Gastrocnemius medialis (tissue), 4 donors: ENCODE data around the gene CHRNE. TPM values are rescaled to one million over a fixed set of nuclear protein-coding genes. Genes with fewer than 3 reads are reported as not detected.

Experiments
- ATAC-seq, 2 donors: fragments of 150-250 bp; one replicate each; pipeline ENCODE4 v1.9.1; 2016
- DNase-seq, 2 donors: peaks; one replicate each; pipeline ENCODE4 v3.0.0-alpha.2; 2019
- H3K27ac ChIP-seq, 4 donors: fragments of 200-600 bp; sonication (generic); 1 replicate in 1 of 4; 2 replicates in 3 of 4; pipeline ENCODE4 v1.5.1; 2016 to 2018; ENCODE audit warnings: mild to moderate bottlenecking in 2 of 4, moderate library complexity in 1 of 4
- H3K27me3 ChIP-seq, 3 donors: fragments of 200-600 bp; sonication (generic) in 2 of 3; 1 replicate in 1 of 3; 2 replicates in 2 of 3; pipeline versions ENCODE4 v1.5.1 to v1.6.0; 2016 to 2019; ENCODE audit warnings: mild to moderate bottlenecking in 1 of 3, moderate library complexity in 1 of 3
- H3K36me3 ChIP-seq, 2 donors: fragments of 200-600 bp; sonication (generic) in 1 of 2; one replicate each; pipeline ENCODE4 v1.5.1; 2017 to 2018
- H3K4me1 ChIP-seq, 2 donors: fragments of 200-600 bp; sonication (generic) in 1 of 2; one replicate each; pipeline ENCODE4 v1.5.1; 2016 to 2017; ENCODE audit warnings: mild to moderate bottlenecking in 2 of 2
- H3K4me3 ChIP-seq, 4 donors: fragments of 200-600 bp; sonication (generic) in 3 of 4; 1 replicate in 1 of 4; 2 replicates in 3 of 4; pipeline ENCODE4 v1.5.1; 2016 to 2019; ENCODE audit warnings: mild to moderate bottlenecking in 2 of 4
- H3K9me3 ChIP-seq, 3 donors: fragments of 200-600 bp; sonication (generic) in 2 of 3; 1 replicate in 1 of 3; 2 replicates in 2 of 3; pipeline ENCODE4 v1.5.1; 2016 to 2019
- CTCF ChIP-seq, 5 experiments: fragments of 450-650 bp in 3 of 5; fragments of 200-600 bp in 2 of 5; sonication (generic) in 2 of 5; IDR thresholded peaks in 4 of 5; conservative IDR thresholded peaks in 1 of 5; 1 replicate in 4 of 5; 2 replicates in 1 of 5; pipeline ENCODE4 v1.5.1; 2016 to 2019; ENCODE audit warnings: antibody characterized with exemption in 5 of 5, mild to moderate bottlenecking in 3 of 5, moderate library complexity in 3 of 5
- POLR2A ChIP-seq, 2 donors: fragments of 450-650 bp; IDR thresholded peaks; one replicate each; pipeline ENCODE4 v1.6.1; 2017; ENCODE audit warnings: antibody characterized with exemption in 2 of 2, mild to moderate bottlenecking in 2 of 2, moderate library complexity in 2 of 2
- in situ Hi-C, 4 donors: fragments of 200-750 bp; cut with MboI; loops; one replicate each; pipeline versions ENCODE4 v1.15.0 to v1.8.0; 2017; ENCODE audit warnings: low sequenced_read_pairs in 4 of 4
- intact Hi-C: fragments of 100-400 bp; cut with DNase I; formaldehyde crosslinking; loops from one replicate; pipeline ENCODE4 v1.15.1; 2023; ENCODE audit warnings: low total_unique reads
- total RNA-seq, 4 donors: library from RNA; depleted of rRNA; stranded (reverse); fragments of >200 nt; gene quantifications; one replicate each; pipeline versions ENCODE4 v1.1.0 to v1.2.3, GENCODE V29; 2016

CHRNE gene
- total RNA-seq, 4 donors from 2014 or later: 0.33 to 1.9 (median 0.52) TPM; not detected in 1

- peaks cover 0 to 35% of the 10 kb centered on the region in 2 donors for H3K36me3 ChIP-seq
- in situ Hi-C loops (loop anchor here (10.0 to 25.0 kb wide), 3 partner anchors 94 to 166 kb away; partner anchors contain the start of genes GLTPD2 (in 3 of the 4), VMO1 (in 3 of the 4), PSMB6 (in 2 of the 4) and ARRB2 (in 1 of the 4)), intact Hi-C loops (no loop called here)
- no peak overlapping the region for H3K4me3 ChIP-seq
- H3K4me1 ChIP-seq: no peaks in the 10 kb centered on the region
- H3K27me3 ChIP-seq: no peaks in the 10 kb centered on the region
- ATAC-seq: no peak
- no peaks in the 10 kb centered on the region for H3K9me3 ChIP-seq
- TF ChIP-seq CTCF (IDR thresholded peaks at IDR 0.05 in 4 of 5, conservative IDR thresholded peaks at IDR 0.05 in 1 of 5): no peak
- no peak for DNase-seq
- H3K27ac ChIP-seq: no peak overlapping the region
These were observed 22.0 kb downstream of the CHRNE start for GRCh38 chr17:4880857-4881256.

GRCh38 chr17:4879601-4880000 lies 23.3 kb downstream of the CHRNE start:
- H3K27me3 ChIP-seq: no peaks in the 10 kb centered on the region
- DNase-seq: no peak
- H3K27ac ChIP-seq: no peak overlapping the region
- H3K4me1 ChIP-seq: no peaks in the 10 kb centered on the region
- no peak for TF ChIP-seq CTCF (IDR thresholded peaks at IDR 0.05 in 4 of 5, conservative IDR thresholded peaks at IDR 0.05 in 1 of 5)
- no peak for ATAC-seq
- peaks cover 0 to 23% of the 10 kb centered on the region in 2 donors for H3K36me3 ChIP-seq
- in situ Hi-C loops (loop anchor here in 2 of 4 donors (25.0 kb wide), 1 partner anchor 92 kb away; the partner anchor contains the start of genes GLTPD2 (in 2 of the 2), PSMB6 (in 2 of the 2) and VMO1 (in 2 of the 2)), intact Hi-C loops (no loop called here)
- H3K4me3 ChIP-seq: no peak overlapping the region
- no peaks in the 10 kb centered on the region for H3K9me3 ChIP-seq

GRCh38 chr17:4877089-4877488 lies 25.8 kb downstream of the CHRNE start:
- Histone ChIP-seq H3K27ac (no peak overlapping the region), H3K36me3 (peaks cover 0 to 19% of the 10 kb centered on the region in 2 donors), H3K4me1 (no peaks in the 10 kb centered on the region), H3K4me3 (no peak overlapping the region), H3K27me3 (no peaks in the 10 kb centered on the region), H3K9me3 (no peaks in the 10 kb centered on the region)
- TF ChIP-seq CTCF (IDR thresholded peaks at IDR 0.05 in 4 of 5, conservative IDR thresholded peaks at IDR 0.05 in 1 of 5): no peak
- no peak for TF ChIP-seq POLR2A (IDR thresholded peaks at IDR 0.05)
- intact Hi-C loops (no loop called here), in situ Hi-C loops (loop anchor here in 2 of 4 donors (25.0 kb wide), 1 partner anchor 90 kb away; the partner anchor contains the start of genes GLTPD2 (in 2 of the 2), PSMB6 (in 2 of the 2) and VMO1 (in 2 of the 2))
- no peak for DNase-seq
- ATAC-seq: no peak

- Histone ChIP-seq H3K4me3 (no peak overlapping the region), H3K27me3 (no peaks in the 10 kb centered on the region), H3K27ac (no peak overlapping the region), H3K4me1 (no peaks in the 10 kb centered on the region), H3K36me3 (no peaks in the 10 kb centered on the region), H3K9me3 (no peaks in the 10 kb centered on the region)
- no peak for DNase-seq
- ATAC-seq: no peak
- intact Hi-C loops (no loop called here), in situ Hi-C loops (no loop called here)
- TF ChIP-seq CTCF (IDR thresholded peaks at IDR 0.05 in 4 of 5, conservative IDR thresholded peaks at IDR 0.05 in 1 of 5) (no peak), POLR2A (IDR thresholded peaks at IDR 0.05) (no peak)
These were observed 30.1 kb downstream of the CHRNE start for GRCh38 chr17:4872786-4873185.

GRCh38 chr17:4870855-4871254 lies 32.0 kb downstream of the CHRNE start:
- no peak for ATAC-seq
- in situ Hi-C loops: no loop called here

More at GRCh38 chr17:4870855-4871254, 32.0 kb downstream of the CHRNE start:
- Histone ChIP-seq H3K27ac (no peak overlapping the region), H3K27me3 (no peaks in the 10 kb centered on the region), H3K4me3 (no peak overlapping the region), H3K36me3 (no peaks in the 10 kb centered on the region), H3K9me3 (no peaks in the 10 kb centered on the region), H3K4me1 (no peaks in the 10 kb centered on the region)
- intact Hi-C loops: no loop called here
- no peak for TF ChIP-seq CTCF (IDR thresholded peaks at IDR 0.05 in 4 of 5, conservative IDR thresholded peaks at IDR 0.05 in 1 of 5)
- no peak for TF ChIP-seq POLR2A (IDR thresholded peaks at IDR 0.05)
- no peak for DNase-seq
